ENCODE results near the gene TRAPPC3L.

The TRAPPC3L gene

DNA sequence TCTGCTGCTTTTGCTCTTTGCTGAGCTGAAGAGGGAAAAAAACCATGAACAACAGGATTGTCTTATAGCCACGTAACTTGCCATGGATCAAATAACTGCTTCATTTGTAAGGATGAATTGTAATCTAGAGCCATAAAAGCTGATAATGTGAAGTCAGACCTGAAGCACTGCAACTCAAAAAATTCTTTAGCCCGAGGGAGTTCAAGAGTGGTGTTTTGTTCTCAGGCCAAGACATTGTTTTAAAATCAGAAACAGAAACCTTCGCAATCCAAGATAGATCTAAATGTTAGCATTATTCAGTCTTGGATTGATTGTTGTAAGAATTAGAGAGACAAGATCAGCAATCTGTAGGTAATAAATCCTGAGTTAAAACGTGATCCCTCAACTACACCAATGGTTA, at the start of gene TRAPPC3L:
TRAPPC3L (minus strand) TSS at position 34 of the 400 bp plus-strand sequence. CDS start 170 bp downstream, outside the sequence.
- no peak for DNase-seq

DNA sequence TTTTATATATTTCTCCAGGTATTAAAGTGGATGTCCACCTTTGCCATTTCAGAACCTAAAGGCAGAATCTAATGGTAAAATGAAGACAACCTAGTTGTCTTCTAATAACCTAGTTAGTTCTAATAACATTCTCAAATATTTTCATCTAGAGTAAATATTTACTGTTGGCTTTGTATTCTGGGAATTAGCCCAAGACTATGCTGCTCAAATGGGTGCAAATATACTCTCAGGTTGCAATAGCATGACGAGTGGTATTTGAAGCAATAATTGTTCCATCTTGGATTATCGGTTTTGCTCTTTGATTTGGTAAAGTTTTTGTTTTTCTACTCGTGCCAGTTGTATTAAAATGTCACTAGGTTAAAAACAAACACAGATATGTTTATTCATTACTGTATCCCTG, 49.8 kb upstream of the TRAPPC3L start:
- DNase-seq: no peak

DNA sequence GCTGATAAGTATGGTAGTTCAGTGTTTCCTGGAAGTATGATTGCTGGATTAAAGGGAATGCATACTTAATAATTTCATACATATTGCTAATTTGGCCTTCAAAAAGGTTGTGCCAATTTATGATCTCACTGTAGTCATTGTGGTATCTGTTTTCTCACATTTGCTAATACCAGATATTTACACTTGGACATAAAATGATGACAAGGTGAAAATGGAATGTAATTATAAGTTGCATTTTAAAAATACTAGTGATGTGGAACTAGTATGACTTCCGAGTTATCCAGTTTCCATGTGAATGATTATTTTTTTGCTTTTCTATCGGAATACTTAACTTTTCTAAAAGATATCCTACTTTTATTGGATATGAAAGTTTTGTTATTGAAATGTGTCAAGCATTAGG, 41.3 kb upstream of the TRAPPC3L start:
- DNase-seq: no peak

DNA sequence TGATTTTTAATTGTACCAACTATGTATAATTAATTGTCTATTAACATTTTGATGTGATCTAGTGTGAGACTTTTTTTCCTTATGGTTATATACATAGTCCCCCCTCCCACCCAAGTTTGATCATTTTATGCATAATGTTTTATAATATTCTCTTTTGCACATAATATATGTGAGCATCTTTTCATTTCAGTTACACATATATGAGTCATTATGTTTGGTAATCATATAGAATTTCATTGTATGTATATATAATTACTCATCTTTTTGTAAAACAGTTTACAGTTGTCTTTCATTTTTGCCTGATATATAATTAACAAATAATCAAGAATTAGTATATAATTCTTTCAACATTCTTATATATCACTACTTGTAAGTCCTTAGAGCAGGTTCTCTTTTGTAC, 40.8 kb upstream of the TRAPPC3L start:
- no peak for DNase-seq

DNA sequence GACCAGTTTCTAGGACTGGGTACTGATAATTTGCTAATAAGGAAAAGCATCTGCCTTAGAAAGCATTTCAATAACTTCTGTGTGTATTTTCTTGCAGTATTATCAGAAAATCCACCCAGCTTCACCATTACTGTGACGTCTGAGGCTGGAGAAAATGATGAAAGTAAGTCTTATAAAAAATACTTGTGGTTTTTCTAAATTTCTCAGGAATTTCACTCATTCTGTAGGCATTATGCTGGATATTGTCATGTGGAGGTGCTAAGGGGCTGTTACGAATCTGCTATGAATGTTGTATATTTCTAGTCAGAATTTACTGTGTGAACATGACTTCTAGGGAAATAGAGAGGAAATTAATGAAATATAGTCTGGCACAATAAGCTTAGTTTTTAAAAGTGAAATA, 34.7 kb upstream of the TRAPPC3L start:
- no peak for DNase-seq

DNA sequence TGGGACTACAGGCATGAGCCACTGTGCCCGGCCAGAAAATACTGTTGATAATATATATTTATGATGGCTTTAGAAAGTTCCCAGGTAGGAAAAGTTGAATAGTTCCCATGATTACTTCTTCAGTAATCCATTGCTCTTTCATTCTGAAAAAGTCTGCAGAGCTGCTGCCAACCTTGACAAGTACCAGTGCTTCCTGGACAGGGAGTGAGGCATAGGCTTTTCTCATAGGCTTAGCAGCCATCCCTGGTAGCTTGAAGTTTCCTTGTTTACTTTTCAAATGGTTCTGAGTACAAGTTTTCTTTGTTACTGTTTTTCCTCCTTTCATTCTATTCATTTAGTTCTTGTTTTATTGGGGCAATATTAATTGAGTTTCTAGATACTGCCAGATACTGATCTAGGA, 33.7 kb upstream of the TRAPPC3L start:
- DNase-seq: no peak

DNA sequence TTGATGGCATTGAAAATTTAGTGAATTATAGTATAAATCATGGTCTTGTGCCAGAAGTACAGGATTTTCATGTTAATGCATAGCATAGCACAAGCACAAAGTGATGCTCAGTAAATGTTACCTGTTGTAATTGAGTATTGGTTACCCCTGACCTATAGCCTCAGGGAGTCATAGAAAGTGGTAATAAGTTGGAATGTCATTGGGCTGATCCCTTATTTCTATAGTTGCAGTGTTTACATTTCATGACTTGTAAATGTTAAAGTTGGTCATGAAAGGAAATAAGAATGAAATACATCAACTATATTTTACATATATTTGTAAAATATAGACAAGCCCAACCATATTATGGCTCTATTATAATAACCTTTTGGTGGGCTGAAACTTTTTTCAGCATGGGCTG, 32.9 kb upstream of the TRAPPC3L start:
- no peak for DNase-seq

DNA sequence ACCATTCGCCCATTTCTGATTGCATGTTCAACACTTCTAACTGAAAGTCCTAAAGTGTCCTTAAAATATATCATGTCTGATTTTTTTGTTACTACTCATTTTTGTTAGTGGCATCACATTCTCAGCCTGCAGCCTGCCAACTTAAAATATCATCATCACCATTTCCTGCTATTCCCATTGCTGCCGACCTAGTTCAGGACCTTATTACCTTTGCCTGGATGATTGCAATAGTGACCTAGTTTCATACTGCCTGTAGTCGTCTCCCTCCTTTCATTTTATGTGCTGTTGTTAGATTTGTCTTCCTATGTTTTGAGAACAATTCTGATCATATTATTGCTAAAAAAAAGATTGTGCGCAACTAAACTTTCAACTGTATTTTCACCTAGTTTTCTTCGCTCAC, 32.0 kb upstream of the TRAPPC3L start:
- DNase-seq: no peak

DNA sequence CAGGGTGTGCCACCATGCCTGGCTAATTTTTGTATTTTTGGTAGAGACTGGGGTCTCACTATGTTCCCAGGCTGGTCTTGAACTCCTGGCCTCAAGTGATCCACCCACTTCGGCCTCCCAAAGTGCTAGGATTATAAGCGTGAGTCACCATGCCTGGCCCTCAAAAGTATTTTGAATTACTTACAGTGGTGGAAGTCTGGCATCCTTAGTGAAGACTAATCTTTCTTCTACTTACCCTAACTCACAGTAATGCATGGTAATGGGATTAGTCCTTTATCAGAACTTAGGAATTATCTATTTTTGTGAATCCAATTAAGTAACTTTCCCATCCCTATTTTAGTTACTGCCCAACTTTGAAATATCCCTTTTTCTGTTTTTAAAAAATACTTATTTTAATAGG, 29.7 kb upstream of the TRAPPC3L start:
- DNase-seq: no peak

DNA sequence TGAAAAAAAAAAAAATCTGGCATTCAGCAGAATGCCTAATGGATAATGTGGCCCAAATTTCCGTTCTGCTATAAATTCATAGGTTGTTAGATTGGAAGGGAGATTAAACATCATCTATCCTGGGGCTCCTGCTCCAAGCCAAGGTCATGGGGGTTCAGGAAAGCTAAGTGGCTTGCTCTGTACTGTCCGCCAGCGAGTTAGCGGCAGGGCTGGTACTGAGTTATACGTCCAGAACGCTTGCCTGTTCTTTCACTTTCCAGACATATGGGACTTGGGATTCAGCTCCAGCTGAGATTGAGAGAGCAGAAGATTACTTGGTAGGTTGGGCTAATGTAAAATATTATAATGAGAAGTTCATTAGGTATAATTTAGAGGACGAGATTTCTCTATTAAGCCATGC, 26.7 kb upstream of the TRAPPC3L start:
- peak; percentile 10 for DNase-seq

DNA sequence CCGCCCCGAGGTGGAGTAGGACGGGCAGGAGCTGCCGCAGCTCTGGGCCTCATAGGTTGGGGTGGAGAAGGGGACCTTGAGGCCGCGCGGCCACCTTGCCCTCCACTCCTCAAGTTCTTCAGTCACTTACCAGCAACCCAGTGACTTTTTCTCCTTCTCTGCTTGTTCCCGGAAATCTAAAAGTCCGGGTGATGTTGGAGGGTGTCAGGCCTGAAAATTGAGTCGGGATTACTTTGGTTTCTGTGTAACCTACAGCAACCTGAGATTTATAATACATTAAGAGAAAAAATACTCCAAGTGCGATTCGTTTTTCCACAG, 26.2 kb upstream of the TRAPPC3L start:
- no peak for DNase-seq

DNA sequence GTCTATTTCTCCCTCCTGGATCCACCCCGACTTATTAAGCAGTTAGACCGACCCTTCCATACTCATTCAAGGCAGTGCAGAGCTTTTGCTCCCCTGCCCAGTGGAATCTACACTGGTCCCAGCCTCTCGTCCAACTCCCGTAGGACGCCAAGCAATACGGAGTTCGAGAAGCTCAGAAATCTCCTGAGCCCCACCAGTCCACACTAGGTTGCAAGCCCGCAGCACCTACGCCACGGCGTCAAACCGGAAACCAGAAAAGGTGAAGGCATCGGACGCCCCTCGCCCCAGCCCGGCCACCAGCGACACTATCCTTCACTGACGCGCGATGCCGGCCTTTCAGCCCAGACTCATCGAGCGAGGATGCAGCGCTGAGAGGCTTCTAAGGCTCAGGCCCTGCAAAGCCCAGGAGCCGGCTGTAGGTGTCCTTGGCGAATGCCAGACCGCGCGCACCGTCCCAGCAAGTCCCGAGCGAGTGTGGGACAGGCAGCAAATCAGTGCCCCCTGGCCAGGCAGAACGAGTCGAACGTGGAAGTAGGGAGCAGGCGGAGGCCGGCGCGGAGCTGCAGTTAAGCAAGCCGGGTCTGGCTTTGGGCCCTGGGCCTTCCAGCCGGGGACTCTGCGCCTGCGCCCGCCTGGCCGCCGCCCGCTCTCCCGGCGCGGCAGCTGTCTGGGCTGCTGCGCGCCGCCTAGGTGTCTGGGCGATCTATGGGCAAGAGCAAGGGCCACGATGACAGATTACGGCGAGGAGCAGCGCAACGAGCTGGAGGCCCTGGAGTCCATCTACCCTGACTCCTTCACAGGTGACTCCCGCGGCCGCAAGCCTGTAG, 25.6 kb upstream of the TRAPPC3L start, which contains the start of gene RWDD1:
RWDD1 (plus strand) TSS at position 649 of the 827 bp plus-strand sequence; CDS start at position 728, 79 bp downstream.
- peak; percentile 89 for DNase-seq

DNA sequence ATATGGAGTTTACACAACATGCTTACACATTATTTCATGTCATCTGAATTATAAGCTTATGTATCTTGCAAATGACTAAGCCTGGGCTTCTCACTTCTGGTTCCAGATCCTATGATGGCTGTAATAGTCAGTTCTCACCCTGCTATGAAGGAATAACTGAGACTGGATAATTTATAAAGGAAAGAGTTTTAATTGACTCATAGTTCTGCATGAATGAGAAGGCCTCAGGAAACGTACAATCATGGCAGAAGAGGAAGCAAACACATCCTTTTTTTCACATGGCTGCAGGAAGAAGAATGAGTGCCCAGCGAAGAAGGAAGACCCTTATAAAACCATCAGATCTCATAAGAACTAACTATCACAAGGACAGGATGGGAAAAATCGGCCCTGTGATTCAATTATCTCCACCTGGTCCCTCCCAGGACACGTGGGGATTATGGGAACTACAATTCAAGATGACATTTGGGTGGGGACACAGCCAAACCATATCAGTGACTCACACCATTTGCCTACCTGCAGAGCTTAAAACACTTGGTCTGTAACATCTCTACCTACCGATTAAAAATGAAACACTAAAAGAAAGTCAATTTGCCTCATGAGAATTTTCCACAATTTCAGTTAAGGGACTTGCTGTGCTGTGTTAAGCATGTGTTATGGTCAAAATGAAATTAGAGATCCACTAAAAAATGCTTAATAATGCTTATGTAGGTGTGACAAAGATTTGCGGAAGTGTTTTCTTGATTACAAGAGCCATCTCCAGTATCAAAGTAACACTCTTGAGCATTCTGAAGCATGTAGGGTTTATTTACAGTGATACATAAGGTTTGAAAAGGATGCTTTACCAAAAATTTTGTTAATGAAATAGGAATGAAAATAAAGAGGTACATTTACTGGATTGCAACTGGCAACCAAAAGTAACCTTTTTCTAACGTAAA, 23.6 kb upstream of the TRAPPC3L start:
- DNase-seq: no peak

DNA sequence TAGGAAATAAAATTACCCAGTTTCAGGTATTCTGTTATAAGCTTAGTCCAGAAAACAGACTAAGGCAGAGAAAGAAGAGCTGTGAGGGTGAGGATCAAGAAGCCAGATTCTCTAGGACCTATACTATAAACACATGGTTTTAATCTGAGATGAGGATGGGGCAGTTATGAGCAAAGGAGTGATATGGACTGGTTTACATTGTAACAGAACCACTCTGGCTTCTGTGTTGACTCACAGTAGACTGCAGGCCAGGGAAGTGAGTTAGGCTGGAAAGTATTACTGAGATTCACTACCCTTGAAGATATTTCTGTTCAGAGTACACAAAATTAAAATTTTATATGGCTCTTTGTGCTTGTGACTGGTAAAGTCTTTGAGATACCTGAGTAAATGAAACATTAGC, 22.6 kb upstream of the TRAPPC3L start:
- DNase-seq: no peak

DNA sequence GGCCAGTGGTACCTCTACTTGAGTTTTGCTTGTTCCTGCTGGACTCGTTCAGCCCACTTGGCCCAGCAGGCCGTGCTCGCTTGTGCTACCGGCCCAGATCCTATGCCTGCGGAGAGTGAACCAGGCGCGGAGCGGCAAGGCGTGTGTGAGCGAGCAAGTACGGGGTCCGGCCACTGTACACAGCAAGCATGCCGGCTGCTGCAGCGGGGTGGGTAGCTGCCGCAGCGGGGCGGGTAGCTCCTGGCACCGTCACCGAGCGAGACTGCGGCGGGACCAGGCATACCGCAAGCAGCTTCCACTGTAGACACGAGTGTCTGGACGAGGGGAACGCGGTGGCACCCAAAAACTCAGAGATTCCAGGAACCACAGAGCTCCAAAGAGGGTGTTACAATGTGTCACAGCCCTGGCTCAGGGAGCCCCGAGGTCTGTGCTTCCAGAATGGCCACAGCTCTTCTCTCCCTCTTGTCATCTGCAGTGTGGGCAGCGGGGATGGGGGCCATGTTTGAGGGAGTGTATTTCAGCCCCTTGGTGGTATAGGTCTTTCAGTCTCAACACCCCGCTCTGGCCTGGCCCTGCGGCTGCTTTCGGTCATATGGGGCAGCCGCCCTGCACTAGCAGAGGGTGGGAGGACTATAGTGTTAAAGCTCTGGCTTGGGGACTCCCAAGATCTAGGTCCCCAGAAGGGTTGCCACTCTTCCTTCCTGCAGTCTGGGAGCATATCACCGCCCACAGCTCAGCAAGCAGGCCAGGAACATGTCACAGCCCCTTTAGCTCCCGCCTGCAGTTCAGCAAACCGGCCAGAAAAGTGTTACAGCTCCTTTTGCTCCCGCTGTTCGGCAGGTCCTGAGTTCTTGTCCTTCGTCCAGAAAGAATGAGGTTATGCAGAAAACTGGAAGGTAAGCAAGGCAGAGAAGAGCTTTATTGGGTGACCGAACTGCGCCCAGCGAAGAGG, 19.7 kb upstream of the TRAPPC3L start:
- no peak for DNase-seq

DNA sequence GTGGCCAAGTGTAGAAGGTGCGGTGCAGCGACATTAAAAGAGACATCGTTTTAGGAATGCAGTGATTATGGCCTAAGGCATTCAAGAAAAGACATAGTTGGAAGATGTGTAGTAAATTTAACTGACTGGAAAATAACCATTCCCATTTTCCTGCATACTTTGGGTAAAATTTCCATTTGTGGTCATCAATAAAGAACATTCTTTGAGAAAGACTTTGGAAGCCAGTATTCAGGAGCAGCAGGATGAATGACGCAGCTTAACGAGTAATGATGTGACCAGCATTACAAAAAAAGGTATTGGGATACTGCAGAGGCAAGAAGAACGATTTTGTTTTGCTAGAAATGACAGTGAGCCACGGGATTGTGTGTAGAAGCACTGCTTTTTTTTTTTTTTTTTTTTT, 18.8 kb upstream of the TRAPPC3L start:
- no peak for DNase-seq

DNA sequence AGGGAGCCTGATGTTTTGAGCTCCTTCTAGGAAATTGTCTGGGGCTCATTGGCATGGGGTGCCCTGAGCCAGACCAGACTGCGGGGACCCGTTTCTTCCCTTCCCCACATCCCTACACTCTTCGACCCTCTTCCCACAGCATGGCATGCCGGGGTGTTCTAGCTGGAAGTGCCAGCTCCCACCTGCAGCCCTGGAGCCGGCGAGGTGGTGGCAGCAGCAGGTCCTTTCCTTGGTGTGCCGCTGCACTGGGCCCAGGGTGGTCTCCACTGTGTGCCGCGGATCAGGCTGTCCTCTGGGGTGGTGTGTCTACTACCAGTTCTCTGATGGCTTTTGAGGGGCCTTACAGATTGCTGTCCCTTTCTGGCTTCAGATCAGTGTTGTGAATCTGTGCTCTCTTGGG, 18.3 kb upstream of the TRAPPC3L start:
- no peak for DNase-seq

DNA sequence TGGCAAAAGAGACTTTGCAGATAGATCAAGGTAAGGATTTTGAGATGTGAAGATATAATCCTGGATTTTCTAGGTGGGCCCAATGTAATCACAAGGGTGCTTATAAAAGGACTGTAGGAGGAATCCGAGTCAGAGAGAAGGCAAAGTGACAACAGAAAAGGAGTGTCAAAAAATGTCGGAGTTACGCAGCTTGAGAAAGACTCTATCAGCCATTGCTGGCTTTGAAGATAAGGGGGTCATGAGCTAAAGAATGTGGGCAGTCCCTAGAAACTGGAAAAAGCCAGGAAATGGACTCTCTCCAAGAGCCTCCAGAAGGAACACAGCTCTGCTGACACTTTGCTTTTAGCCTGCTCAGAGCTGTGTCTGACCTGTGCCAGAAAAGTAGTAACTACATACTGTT, 17.1 kb upstream of the TRAPPC3L start:
- DNase-seq: no peak

DNA sequence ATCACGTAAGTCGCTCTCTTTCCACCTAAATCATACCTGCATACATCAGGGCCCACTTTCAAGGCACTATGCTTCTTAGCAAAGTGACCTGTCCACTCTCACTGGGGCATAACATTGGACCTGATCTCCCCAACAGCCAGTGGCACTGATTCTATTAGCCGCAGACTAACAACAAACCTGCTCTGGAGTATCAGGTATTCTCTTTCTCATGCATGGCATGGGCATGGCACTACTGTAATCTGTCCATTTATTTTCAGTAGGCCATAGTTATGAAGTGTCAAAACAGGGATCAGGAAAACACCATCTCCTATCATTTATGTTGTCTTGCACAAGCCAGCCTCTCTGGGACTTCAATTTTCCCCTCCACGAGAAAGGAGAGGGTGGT, 16.5 kb upstream of the TRAPPC3L start:
- DNase-seq: no peak

DNA sequence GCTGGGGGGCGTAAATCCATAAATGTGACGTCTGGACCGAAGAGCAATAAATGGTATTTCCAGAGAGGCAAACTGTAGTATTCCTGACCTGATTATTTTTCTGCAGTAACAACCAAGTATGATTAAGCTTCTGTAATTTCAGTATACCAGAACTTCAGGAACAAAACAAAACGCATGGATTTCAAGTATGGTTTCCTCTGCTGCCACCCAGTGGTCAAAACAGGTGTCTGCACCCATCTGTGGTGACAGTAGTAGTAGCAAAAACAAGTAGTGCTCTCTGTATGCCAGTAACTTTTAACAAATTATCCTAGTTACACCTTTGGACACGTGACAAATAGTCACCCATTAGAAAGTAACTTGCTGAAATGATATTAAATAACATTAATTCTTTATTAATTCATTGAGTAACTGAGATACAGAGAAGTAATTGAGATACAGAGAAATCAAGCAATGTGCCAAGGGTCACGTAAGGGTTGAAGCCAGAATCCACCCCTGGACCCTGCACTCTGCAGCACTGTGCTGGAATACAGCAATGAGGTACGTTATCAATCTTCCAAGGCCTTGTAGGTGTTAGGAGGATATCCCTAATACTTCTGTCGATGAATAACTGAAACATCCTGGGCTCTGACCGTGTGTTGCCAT, 16.0 kb upstream of the TRAPPC3L start:
- peak; percentile 67 for DNase-seq

DNA sequence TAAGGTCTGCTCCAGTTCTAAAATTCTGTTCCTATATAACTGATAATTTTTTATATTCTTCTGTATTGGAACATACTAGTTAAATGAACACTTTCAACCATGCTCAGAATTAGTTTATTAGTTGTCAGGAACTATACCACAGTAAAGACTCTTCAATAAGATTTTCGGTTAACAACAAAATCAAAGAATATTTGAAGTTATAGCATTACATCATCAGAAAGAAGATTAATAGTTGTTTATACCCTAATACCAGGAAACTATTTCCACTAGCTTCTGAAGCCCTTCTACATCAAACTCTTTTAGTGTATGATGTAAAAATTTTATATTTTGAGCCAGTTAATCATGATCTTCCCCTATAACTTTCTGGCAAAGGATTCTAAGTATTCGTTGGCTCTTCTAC, 14.6 kb upstream of the TRAPPC3L start:
- no peak for DNase-seq

DNA sequence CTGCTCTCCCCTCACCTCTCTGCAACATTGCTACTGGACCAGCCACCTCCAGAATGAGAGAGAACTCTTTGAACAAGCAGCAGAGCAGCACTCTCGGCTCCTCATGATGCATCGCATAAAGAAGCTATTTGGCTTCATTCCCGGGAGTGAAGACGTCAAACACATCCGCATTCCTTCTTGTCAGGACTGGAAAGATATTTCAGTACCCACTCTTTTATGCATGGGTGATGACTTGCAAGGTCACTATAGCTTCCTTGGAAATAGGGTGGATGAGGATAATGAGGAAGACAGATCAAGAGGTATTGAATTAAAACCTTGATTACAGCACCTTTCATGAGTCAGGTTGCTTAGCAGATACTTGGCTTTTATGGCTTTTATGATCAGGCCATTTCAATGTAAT, 12.4 kb upstream of the TRAPPC3L start:
- peak; percentile 3 for DNase-seq
